ENCODE data around the gene ANKFN1. TPM values are rescaled to one million over a fixed set of nuclear protein-coding genes. Genes with fewer than 3 reads are reported as not detected.

ANKFN1 gene
- total RNA-seq, 1 experiment from 2014 or later: not detected

GRCh38 chr17:56203430-56203829, 50.2 kb downstream of the ANKFN1 start:
- H3K4me2 ChIP-seq (ENCODE audit: insufficient read depth, insufficient read length, low read length): no peak overlapping the region

More at GRCh38 chr17:56203430-56203829, 50.2 kb downstream of the ANKFN1 start:
- H3K9me3 ChIP-seq (ENCODE audit: control insufficient read depth, low read depth, low read length): no peaks in the 10 kb centered on the region
- H3K14ac ChIP-seq (ENCODE audit: insufficient read depth, low read length): no peak overlapping the region
- no peak overlapping the region for H2AFZ ChIP-seq (ENCODE audit: low read length)
- no peaks in the 10 kb centered on the region for H3K27me3 ChIP-seq (ENCODE audit: insufficient read depth, low read length)
- H3K56ac ChIP-seq (ENCODE audit: insufficient read length, low read depth, low read length): no peak overlapping the region
- peaks cover 0 to 6% (median 0%) of the 10 kb centered on the region in 3 experiments; a peak in 3 of 7 replicates for H3K36me3 Mint-ChIP-seq (ENCODE audit: insufficient read depth in 1 of 3, low read depth in 3 of 3)
- H4K8ac ChIP-seq (replicated peaks; ENCODE audit: insufficient read length, low read depth, low read length): no peak overlapping the region
- DNase-seq: no peak
- H3K9ac ChIP-seq (ENCODE audit: extremely low read depth, insufficient read length, low read length): no peak overlapping the region
- H3K4me1 ChIP-seq (ENCODE audit: insufficient read depth, low read length): no peaks in the 10 kb centered on the region
- no peak overlapping the region for H3K23ac ChIP-seq (ENCODE audit: insufficient read length, low read depth, low read length)
- no peak overlapping the region for H3K4me3 Mint-ChIP-seq
- no peak overlapping the region for H4K91ac ChIP-seq (ENCODE audit: insufficient read length, low read depth, low read length)
- H2BK15ac ChIP-seq (ENCODE audit: low read depth, low read length): no peak overlapping the region
- peaks cover 3% of the 10 kb centered on the region in 2 experiments; a peak in 2 of 4 replicates for H3K4me1 Mint-ChIP-seq
- H2BK120ac ChIP-seq (ENCODE audit: low read depth, low read length, poor library complexity, severe bottlenecking): no peak overlapping the region
- H3K79me2 ChIP-seq (ENCODE audit: insufficient read depth, low read length): no peaks in the 10 kb centered on the region
- no peak overlapping the region for H3K4ac ChIP-seq (ENCODE audit: low read depth, low read length)
- TF ChIP-seq CTCF (conservative IDR thresholded peaks at IDR 0.05): no peak
- H3K27ac ChIP-seq (ENCODE audit: insufficient read length, low read depth, low read length): no peak overlapping the region
- H2BK20ac ChIP-seq (ENCODE audit: low read depth, low read length, poor library complexity, severe bottlenecking): no peak overlapping the region
- H3T11ph ChIP-seq (ENCODE audit: low read length): no peak overlapping the region
- no peak overlapping the region for H3K18ac ChIP-seq (ENCODE audit: insufficient read length, low read depth, low read length)
- no peaks in the 10 kb centered on the region; the same call in 1 of the 2 replicates for H3K27me3 Mint-ChIP-seq (ENCODE audit: low read depth)
- WGBS (ENCODE audit: extremely low coverage, insufficient read length, low lambda C conversion rate): no CpG with 5 or more reads among the region's 5 CpGs
- no peaks in the 10 kb centered on the region for H3K23me2 ChIP-seq (ENCODE audit: insufficient read length, low read depth, low read length, poor library complexity, severe bottlenecking)
- H2BK12ac ChIP-seq (ENCODE audit: insufficient read length, low read depth, low read length): no peak overlapping the region
- no peak overlapping the region for H3K27ac Mint-ChIP-seq
- H3K79me1 ChIP-seq (ENCODE audit: insufficient read depth, low read depth, low read length, poor library complexity, severe bottlenecking): no peaks in the 10 kb centered on the region
- H4K20me1 ChIP-seq (ENCODE audit: control insufficient read depth, insufficient read depth, insufficient read length): no peaks in the 10 kb centered on the region
- H3K9me3 Mint-ChIP-seq: peaks cover 3% of the 10 kb centered on the region in 2 experiments; a peak in 3 of 5 replicates
- H2AK5ac ChIP-seq (ENCODE audit: insufficient read length, low read length): no peak overlapping the region
- no peak overlapping the region for H2BK5ac ChIP-seq (ENCODE audit: insufficient read length, low read length)
- no peak overlapping the region for H4K5ac ChIP-seq (ENCODE audit: insufficient read length, low read depth, low read length)
